ENCODE results near the gene DMRTB1.
A peak's percentile ranks its signal among the peaks of the same experiment; 100 is the strongest.

Gene DMRTB1

GRCh38 chr1:53485478-53486394, 26.5 kb downstream of the DMRTB1 start:
- peak; percentile 3 to 29 for DNase-seq (ENCODE audit: low read depth in 2 of 2)

- no peak for DNase-seq (ENCODE audit: low read depth in 2 of 2)
These were observed 27.3 kb downstream of the DMRTB1 start for GRCh38 chr1:53486395-53487026.

GRCh38 chr1:53490351-53490750, 31.2 kb downstream of the DMRTB1 start:
- no peak for DNase-seq (ENCODE audit: low read depth in 2 of 2)

GRCh38 chr1:53495633-53496345, 36.6 kb downstream of the DMRTB1 start:
- no peak for DNase-seq (ENCODE audit: low read depth in 2 of 2)

- no peak for DNase-seq (ENCODE audit: low read depth in 2 of 2)
These were observed 39.4 kb downstream of the DMRTB1 start for GRCh38 chr1:53498555-53499131.

GRCh38 chr1:53499257-53500203, 40.3 kb downstream of the DMRTB1 start:
- DNase-seq (ENCODE audit: low read depth in 2 of 2): no peak

- no peak for DNase-seq (ENCODE audit: low read depth in 2 of 2)
These were observed 41.2 kb downstream of the DMRTB1 start for GRCh38 chr1:53500204-53501064.

GRCh38 chr1:53501065-53502005, 42.1 kb downstream of the DMRTB1 start:
- DNase-seq (ENCODE audit: low read depth in 2 of 2): no peak

- DNase-seq (ENCODE audit: low read depth in 2 of 2): no peak
These were observed 43.6 kb downstream of the DMRTB1 start for GRCh38 chr1:53502641-53503432.

- DNase-seq (ENCODE audit: low read depth in 2 of 2): no peak
These were observed 44.4 kb downstream of the DMRTB1 start for GRCh38 chr1:53503433-53504217.

GRCh38 chr1:53504901-53505300, 45.7 kb downstream of the DMRTB1 start:
- no peak for DNase-seq (ENCODE audit: low read depth in 2 of 2)

- no peak for DNase-seq (ENCODE audit: low read depth in 2 of 2)
These were observed 46.2 kb downstream of the DMRTB1 start for GRCh38 chr1:53505401-53505800.

- DNase-seq (ENCODE audit: low read depth in 2 of 2): no peak
These were observed 46.7 kb downstream of the DMRTB1 start for GRCh38 chr1:53505891-53506290.

- DNase-seq (ENCODE audit: low read depth in 2 of 2): no peak
These were observed 47.3 kb downstream of the DMRTB1 start for GRCh38 chr1:53506355-53507050.

GRCh38 chr1:53507116-53507820, 48.1 kb downstream of the DMRTB1 start:
- no peak for DNase-seq (ENCODE audit: low read depth in 2 of 2)

Data from activated CD8-positive, alpha-beta memory T cell treated with anti-CD3 and anti-CD28 coated beads for 4 hours (primary cell).